ENCODE results near the gene SCARF1. TPM values are rescaled to one million over a fixed set of nuclear protein-coding genes. Genes with fewer than 3 reads are reported as not detected.
"Not testable (repeated sequence)": the region's sequence is repeated elsewhere in the genome, so short reads cannot be mapped to it uniquely, and the experiment has no call there.

SCARF1 gene
- total RNA-seq (10 to 100 TPM in 1 of 7 donors, 1 to 10 TPM in 6; 2.6 to 10.2 (median 5.7) TPM), polyA plus RNA-seq (1 to 10 TPM; 1.7 to 6.5 TPM)
- long read RNA-seq, donor 1, partial matches to known transcripts: 6 of 7 reads
- long read RNA-seq, donor 1, other reads (novel, unspliced or antisense): 0 of 7 reads
- long read RNA-seq, donor 2: 0 reads
- long read RNA-seq, donor 3, transcript SCARF1-201 (11 exons, 3,443 nt): major isoform, 9 of 20 reads
- long read RNA-seq, donor 3, partial matches to known transcripts: 7 of 20 reads
- long read RNA-seq, donor 3, other reads (novel, unspliced or antisense): 2 of 20 reads

GRCh38 chr17:1645207-1646171 lies at the start of gene SCARF1:
SCARF1 (minus strand) TSS chr17:1645732; CDS start chr17:1645697, 35 bp downstream.
- peak within 1 kb of the TSS; percentile 12 for H3K4me3 ChIP-seq
- no peak for DNase-seq
- WGBS, 3 donors: 84 to 87% (median 85%) methylated on average over 20 to 25 of the region's 25 CpGs
- H3K4me1 ChIP-seq (ENCODE audit: insufficient read depth): peaks cover 12% of the 10 kb centered on the region
- no peaks in the 10 kb centered on the region for H3K9me3 ChIP-seq
- no peak for TF ChIP-seq CTCF (IDR thresholded peaks at IDR 0.05)
- no peak for TF ChIP-seq POLR2A (IDR thresholded peaks at IDR 0.05)
- no peak for TF ChIP-seq EP300 (IDR thresholded peaks at IDR 0.05)
- no peaks in the 10 kb centered on the region for H3K27me3 ChIP-seq
- no peaks in the 10 kb centered on the region for H3K36me3 ChIP-seq
- no peak within 1 kb of the TSS for H3K27ac ChIP-seq
- intact Hi-C loops (cut with DNase I): loop anchor here in 2 of 4 donors (5.0 to 10.0 kb wide), 2 partner anchors 68 to 139 kb away; no protein-coding TSS in a partner anchor

- Histone ChIP-seq H3K36me3 (no peaks in the 10 kb centered on the region), H3K4me3 (no peak overlapping the region), H3K27ac (no peak overlapping the region), H3K9me3 (peaks cover 0 to 3% of the 10 kb centered on the region in 2 donors), H3K27me3 (no peaks in the 10 kb centered on the region), H3K4me1 (ENCODE audit: insufficient read depth) (no peaks in the 10 kb centered on the region)
- 81 to 87% (median 83%) methylated on average over 7 of the region's 7 CpGs for WGBS, 3 donors
- intact Hi-C loops (cut with DNase I): no loop called here
- TF ChIP-seq EP300 (IDR thresholded peaks at IDR 0.05) (no peak), CTCF (IDR thresholded peaks at IDR 0.05) (no peak), POLR2A (IDR thresholded peaks at IDR 0.05) (no peak)
- DNase-seq: no peak
Measured at GRCh38 chr17:1693339-1693738, 47.8 kb upstream of the SCARF1 start.

- Histone ChIP-seq H3K36me3 (no peaks in the 10 kb centered on the region), H3K27ac (no peak overlapping the region), H3K4me3 (no peak overlapping the region), H3K4me1 (ENCODE audit: insufficient read depth) (no peaks in the 10 kb centered on the region), H3K9me3 (peaks cover 0 to 3% of the 10 kb centered on the region in 2 donors), H3K27me3 (no peaks in the 10 kb centered on the region)
- intact Hi-C loops (cut with DNase I): no loop called here
- 80 to 85% (median 83%) methylated on average over 4 to 8 of the region's 8 CpGs for WGBS, 3 donors
- no peak for TF ChIP-seq EP300 (IDR thresholded peaks at IDR 0.05)
- TF ChIP-seq CTCF (IDR thresholded peaks at IDR 0.05): no peak
- no peak for TF ChIP-seq POLR2A (IDR thresholded peaks at IDR 0.05)
- no peak for DNase-seq
Measured at GRCh38 chr17:1690544-1691221, 45.2 kb upstream of the SCARF1 start.

- H3K27me3 ChIP-seq; H3K4me3 ChIP-seq; H3K4me1 ChIP-seq (ENCODE audit: insufficient read depth); H3K9me3 ChIP-seq; DNase-seq; H3K36me3 ChIP-seq; H3K27ac ChIP-seq; intact Hi-C loops (cut with DNase I): not testable (repeated sequence)
- WGBS, 3 donors: 73 to 78% (median 76%) methylated on average over 6 of the region's 6 CpGs
Measured at GRCh38 chr17:1688405-1688804, 42.9 kb upstream of the SCARF1 start.

Measured in ovary (tissue), 10 donors.